ENCODE data around the gene WHRN.

- TF ChIP-seq CTCF (IDR thresholded peaks at IDR 0.05) (no peak), POLR2AphosphoS5 (IDR thresholded peaks at IDR 0.05) (no peak)
Observed at GRCh38 chr9:114367366-114367765, 137.9 kb downstream of the WHRN start.
